Hypothalamus (tissue), 51 donors: Measurements from ENCODE around the gene NPFFR1.
"Not testable (repeated sequence)": the region's sequence is repeated elsewhere in the genome, so short reads cannot be mapped to it uniquely, and the experiment has no call there.

ENCODE experiments used
- DNase-seq, 51 donors: peaks; one replicate each; lab custom pipeline; 2025; lab: John Stamatoyannopoulos, UW

NPFFR1 gene

GRCh38 chr10:70265032-70265689 lies 18.6 kb downstream of the NPFFR1 start:
- peak in 8 of 51 donors; percentile 2 to 41 (median 25) for DNase-seq

- DNase-seq = no peak
Observed at GRCh38 chr10:70260734-70261133, 23.1 kb downstream of the NPFFR1 start.

- no peak for DNase-seq
Observed at GRCh38 chr10:70260259-70260658, 23.5 kb downstream of the NPFFR1 start.

GRCh38 chr10:70258216-70258615 lies 25.6 kb downstream of the NPFFR1 start:
- DNase-seq = no peak

GRCh38 chr10:70257816-70258215 lies 26.0 kb downstream of the NPFFR1 start:
- DNase-seq = not testable (repeated sequence)

- DNase-seq = no peak
Observed at GRCh38 chr10:70256463-70256862, 27.3 kb downstream of the NPFFR1 start.

- DNase-seq = peak in 4 of 51 donors; percentile 8 to 24 (median 14)
Observed at GRCh38 chr10:70255329-70256299, 28.2 kb downstream of the NPFFR1 start.

GRCh38 chr10:70254778-70255328 lies 29.0 kb downstream of the NPFFR1 start:
- no peak for DNase-seq

GRCh38 chr10:70253878-70254765 lies 29.7 kb downstream of the NPFFR1 start:
- peak in 4 of 51 donors; percentile 23 to 36 (median 27) for DNase-seq

- peak in 11 of 51 donors; percentile 13 to 70 (median 28) for DNase-seq
Observed at GRCh38 chr10:70250961-70251680, 32.7 kb downstream of the NPFFR1 start.

GRCh38 chr10:70247360-70247759 lies 36.4 kb downstream of the NPFFR1 start:
- DNase-seq = peak in 2 of 51 donors; percentile 16 to 21

- DNase-seq = no peak
Observed at GRCh38 chr10:70241081-70241480, 42.7 kb downstream of the NPFFR1 start.

GRCh38 chr10:70239986-70240385 lies 43.8 kb downstream of the NPFFR1 start:
- DNase-seq = not testable (repeated sequence)

GRCh38 chr10:70239077-70239976 lies 44.5 kb downstream of the NPFFR1 start:
- not testable (repeated sequence) for DNase-seq

- not testable (repeated sequence) for DNase-seq
Observed at GRCh38 chr10:70237958-70238536, 45.8 kb downstream of the NPFFR1 start.

- no peak for DNase-seq
Observed at GRCh38 chr10:70234668-70235447, 48.9 kb downstream of the NPFFR1 start.

- no peak for DNase-seq
Observed at GRCh38 chr10:70233939-70234300, 49.9 kb downstream of the NPFFR1 start.
